SK-N-SH (cell line): ENCODE measurements around the gene FRZB. TPM values are rescaled to one million over a fixed set of nuclear protein-coding genes. Genes with fewer than 3 reads are reported as not detected.
"Not testable (repeated sequence)": the region's sequence is repeated elsewhere in the genome, so short reads cannot be mapped to it uniquely, and the experiment has no call there.

Source experiments
- CTCF ChIA-PET: fragments of 300-600, 350-600 bp; formaldehyde crosslinking; extraction: SDS; loops from one replicate; lab custom pipeline; 2021; lab: Yijun Ruan, JAX
- POLR2A ChIA-PET: fragments of 350-600 bp; sonication (Branson Sonifier 250); formaldehyde crosslinking; extraction: SDS; loops from one replicate; lab custom pipeline; 2020; ENCODE audit warnings: antibody characterized with exemption, inconsistent platforms; lab: Yijun Ruan, JAX
- DNase-seq: peaks from one replicate; pipeline ENCODE4 v3.0.0; 2012
- H2AFZ ChIP-seq: fragments of 200-600 bp; sonication (generic); 2 replicates; pipeline ENCODE4 v1.8.1; 2016; ENCODE audit warnings: antibody characterized with exemption, mild to moderate bottlenecking, low read depth
- H3F3A ChIP-seq: fragments of 200-600 bp; sonication (generic); replicated peaks from 2 replicates; pipeline ENCODE3; 2016; ENCODE audit warnings: antibody characterized with exemption, mild to moderate bottlenecking; ENCODE audit not compliant: insufficient read depth
- H3K27ac ChIP-seq, 2 experiments: fragments of 200-500 bp in 1 of 2; fragments of 200-600 bp in 1 of 2; sonication (Bioruptor generic) in 1 of 2; sonication (generic), shearing (Covaris generic) in 1 of 2; 2 replicates each; pipeline versions ENCODE4 v1.5.1 to v1.6.1; 2014 to 2016; ENCODE audit warnings: low read depth in 2 of 2, inconsistent platforms in 1 of 2, low read length in 1 of 2, mild to moderate bottlenecking in 1 of 2, mixed read lengths in 1 of 2
- H3K27me3 ChIP-seq: fragments of 200-600 bp; sonication (generic), shearing (Covaris generic); 2 replicates; pipeline ENCODE4 v1.6.1; 2016; ENCODE audit warnings: mixed run types; ENCODE audit not compliant: insufficient read depth
- H3K36me3 ChIP-seq, 2 experiments: fragments of 200-500 bp in 1 of 2; fragments of 200-600 bp in 1 of 2; sonication (Bioruptor generic) in 1 of 2; sonication (generic) in 1 of 2; replicated peaks in 1 of 2; 2 replicates each; pipeline versions ENCODE3 to v1.5.1; 2014 to 2016; ENCODE audit warnings: low read length in 1 of 2, mild to moderate bottlenecking in 1 of 2; ENCODE audit not compliant: insufficient read depth in 2 of 2, control insufficient read depth in 1 of 2
- H3K4me1 ChIP-seq, 2 experiments: fragments of 200-500 bp in 1 of 2; fragments of 200-600 bp in 1 of 2; sonication (Bioruptor generic) in 1 of 2; sonication (generic), shearing (Covaris generic) in 1 of 2; 2 replicates each; pipeline versions ENCODE4 v1.5.1 to v1.6.1; 2014 to 2016; ENCODE audit warnings: low read depth in 1 of 2, low read length in 1 of 2, mixed run types in 1 of 2; ENCODE audit not compliant: insufficient read depth in 2 of 2, control insufficient read depth in 1 of 2
- H3K4me2 ChIP-seq: fragments of 200-600 bp; sonication (generic), shearing (Covaris generic); 2 replicates; pipeline ENCODE4 v1.6.1; 2017; ENCODE audit warnings: mixed run types
- H3K4me3 ChIP-seq, 2 experiments: fragments of 200-500 bp in 1 of 2; fragments of 200-600 bp in 1 of 2; sonication (Bioruptor generic) in 1 of 2; sonication (generic), shearing (Covaris generic) in 1 of 2; 2 replicates each; pipeline versions ENCODE4 v1.5.1 to v1.8.1; 2014 to 2016; ENCODE audit warnings: low read depth in 2 of 2, inconsistent platforms in 1 of 2, low read length in 1 of 2, mild to moderate bottlenecking in 1 of 2, mixed read lengths in 1 of 2, moderate library complexity in 1 of 2
- H3K79me2 ChIP-seq: fragments of 200-600 bp; sonication (generic); 2 replicates; pipeline ENCODE4 v1.8.1; 2017; ENCODE audit warnings: mild to moderate bottlenecking; ENCODE audit not compliant: insufficient read depth
- H3K9ac ChIP-seq: fragments of 200-600 bp; sonication (generic); 2 replicates; pipeline ENCODE4 v1.6.1; 2017; ENCODE audit warnings: mixed run types
- H3K9me2 ChIP-seq: fragments of 200-600 bp; sonication (generic); 2 replicates; pipeline ENCODE4 v1.6.1; 2017; ENCODE audit warnings: mixed run types
- H3K9me3 ChIP-seq: fragments of 200-600 bp; sonication (generic); 2 replicates; pipeline ENCODE4 v1.6.1; 2017; ENCODE audit warnings: mixed run types, mild to moderate bottlenecking, moderate library complexity
- H4K20me1 ChIP-seq: fragments of 200-600 bp; sonication (generic); 2 replicates; pipeline ENCODE4 v1.6.1; 2017; ENCODE audit warnings: mild to moderate bottlenecking, mixed run types; ENCODE audit not compliant: insufficient read depth
- CHD2 ChIP-seq: fragments of 150-350 bp; IDR thresholded peaks from 2 replicates; pipeline ENCODE4 v1.6.1; 2018; ENCODE audit warnings: low read length; ENCODE audit not compliant: partially characterized antibody
- ELF1 ChIP-seq: IDR thresholded peaks from 2 replicates; pipeline ENCODE4 v1.4.0; 2012
- EP300 ChIP-seq, 2 experiments: IDR thresholded peaks; 2 replicates each; pipeline versions ENCODE4 v1.4.0 to v1.6.1; 2012; ENCODE audit warnings: borderline replicate concordance in 1 of 2, low read depth in 1 of 2, low read length in 1 of 2
- FOXM1 ChIP-seq: IDR thresholded peaks from 2 replicates; pipeline ENCODE4 v1.4.0; 2012; ENCODE audit warnings: low read depth, mild to moderate bottlenecking
- GABPA ChIP-seq: IDR thresholded peaks from 2 replicates; pipeline ENCODE4 v1.4.0; 2012; ENCODE audit warnings: low read depth, mild to moderate bottlenecking
- JUND ChIP-seq: IDR thresholded peaks from 2 replicates; pipeline ENCODE4 v1.4.0; 2012
- MAX ChIP-seq: IDR thresholded peaks from 2 replicates; pipeline ENCODE4 v1.4.0; 2012; ENCODE audit warnings: low read depth
- MEF2A ChIP-seq: IDR thresholded peaks from 2 replicates; pipeline ENCODE4 v1.4.0; 2012; ENCODE audit warnings: low read depth, borderline replicate concordance
- MXI1 ChIP-seq: IDR thresholded peaks from 2 replicates; pipeline ENCODE4 v1.6.1; 2012; ENCODE audit warnings: mild to moderate bottlenecking, low read depth, low read length, improper control_type of control experiment
- SIN3A ChIP-seq: IDR thresholded peaks from 2 replicates; pipeline ENCODE4 v1.6.1; 2012; ENCODE audit warnings: low read depth, mild to moderate bottlenecking, low read length, moderate library complexity, borderline replicate concordance
- SMC3 ChIP-seq: IDR thresholded peaks from 2 replicates; pipeline ENCODE4 v1.6.1; 2012; ENCODE audit warnings: low read depth, low read length, improper control_type of control experiment
- TEAD4 ChIP-seq: IDR thresholded peaks from 2 replicates; pipeline ENCODE4 v1.4.0; 2012; ENCODE audit warnings: mild to moderate bottlenecking, borderline replicate concordance; ENCODE audit not compliant: insufficient read depth
- YY1 ChIP-seq: IDR thresholded peaks from 2 replicates; pipeline ENCODE4 v1.4.0; 2012; ENCODE audit warnings: low read depth, mild to moderate bottlenecking
- ZBTB33 ChIP-seq: IDR thresholded peaks from 2 replicates; pipeline ENCODE4 v1.4.0; 2012; ENCODE audit warnings: low read depth, borderline replicate concordance
- WGBS: methylation state at CpG from one replicate; pipeline ENCODE4 v1.1.6; 2017; ENCODE audit warnings: low lambda C conversion rate; 5-methylcytosine and 5-hydroxymethylcytosine counted together
- polyA plus RNA-seq, 3 experiments: library from polyadenylated mRNA; depleted of rRNA; stranded (reverse); fragments of >200 nt; gene quantifications; 2 replicates each; pipeline ENCODE4 v1.2.3, GENCODE V29; 2012
- TF ChIP-seq, protein P1 (sequence below): fragments of 200-600 bp; sonication (generic); IDR thresholded peaks from 2 replicates; pipeline ENCODE4 v1.6.1; 2017; ENCODE audit warnings: antibody characterized with exemption, mild to moderate bottlenecking, moderate library complexity
- TF ChIP-seq, protein P2 (sequence below): IDR thresholded peaks from 2 replicates; pipeline ENCODE4 v1.4.0; 2012; ENCODE audit warnings: low read depth, borderline replicate concordance

Gene FRZB
- polyA plus RNA-seq, 1 of the 3 experiments (the other 2 are of a cell fraction) = 3.5 TPM

DNA sequence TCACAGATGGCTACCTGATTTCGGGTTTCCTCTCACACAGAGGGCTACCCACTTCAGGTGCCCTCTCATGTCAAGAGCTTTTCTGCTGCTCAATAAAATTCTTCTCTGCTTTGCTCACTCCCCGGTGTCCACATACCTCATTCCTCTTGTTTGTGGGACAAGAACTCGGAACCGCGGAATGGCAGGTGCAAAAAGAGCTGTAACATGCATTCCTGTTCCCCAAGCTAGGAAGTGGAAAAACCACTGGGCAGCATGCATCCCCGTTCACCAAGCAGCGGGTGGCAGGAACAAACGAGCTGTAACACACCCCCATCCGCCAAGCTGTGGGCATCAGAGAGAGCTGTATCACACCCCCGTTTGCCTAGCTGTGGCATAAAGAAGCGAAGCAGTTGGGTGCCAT, 27.2 kb upstream of the FRZB start:
- H3K4me3 ChIP-seq = no peak overlapping the region
- no peaks in the 10 kb centered on the region for H3K9me3 ChIP-seq
- no peak overlapping the region for H2AFZ ChIP-seq
- H3K9ac ChIP-seq = no peak overlapping the region
- H4K20me1 ChIP-seq = no peaks in the 10 kb centered on the region
- H3K27ac ChIP-seq = no peak overlapping the region
- no peak for TF ChIP-seq SIN3A
- TF ChIP-seq MXI1 = no peak
- TF ChIP-seq EP300 (IDR thresholded peaks at IDR 0.05; ENCODE audit: borderline replicate concordance in 1 of 2, low read depth in 1 of 2, low read length in 1 of 2) = no peak
- no peak for TF ChIP-seq SMC3
- TF ChIP-seq TEAD4 = no peak
- TF ChIP-seq, protein P1, sequence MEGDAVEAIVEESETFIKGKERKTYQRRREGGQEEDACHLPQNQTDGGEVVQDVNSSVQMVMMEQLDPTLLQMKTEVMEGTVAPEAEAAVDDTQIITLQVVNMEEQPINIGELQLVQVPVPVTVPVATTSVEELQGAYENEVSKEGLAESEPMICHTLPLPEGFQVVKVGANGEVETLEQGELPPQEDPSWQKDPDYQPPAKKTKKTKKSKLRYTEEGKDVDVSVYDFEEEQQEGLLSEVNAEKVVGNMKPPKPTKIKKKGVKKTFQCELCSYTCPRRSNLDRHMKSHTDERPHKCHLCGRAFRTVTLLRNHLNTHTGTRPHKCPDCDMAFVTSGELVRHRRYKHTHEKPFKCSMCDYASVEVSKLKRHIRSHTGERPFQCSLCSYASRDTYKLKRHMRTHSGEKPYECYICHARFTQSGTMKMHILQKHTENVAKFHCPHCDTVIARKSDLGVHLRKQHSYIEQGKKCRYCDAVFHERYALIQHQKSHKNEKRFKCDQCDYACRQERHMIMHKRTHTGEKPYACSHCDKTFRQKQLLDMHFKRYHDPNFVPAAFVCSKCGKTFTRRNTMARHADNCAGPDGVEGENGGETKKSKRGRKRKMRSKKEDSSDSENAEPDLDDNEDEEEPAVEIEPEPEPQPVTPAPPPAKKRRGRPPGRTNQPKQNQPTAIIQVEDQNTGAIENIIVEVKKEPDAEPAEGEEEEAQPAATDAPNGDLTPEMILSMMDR = no peak
- no peak for TF ChIP-seq MAX
- no peak for TF ChIP-seq YY1
- TF ChIP-seq ELF1 = no peak
- TF ChIP-seq, all 33 proteins: peak for 0
- WGBS = 86% methylated on average over 4 of the region's 11 CpGs
- no peak for DNase-seq
- no peaks in the 10 kb centered on the region for H3K9me2 ChIP-seq
- no peaks in the 10 kb centered on the region for H3K36me3 ChIP-seq
- H3K4me2 ChIP-seq = no peak overlapping the region
- H3K79me2 ChIP-seq = no peaks in the 10 kb centered on the region
- peaks cover under 1 to 10% of the 10 kb centered on the region in 2 experiments; a peak in 2 of 4 replicates for H3K4me1 ChIP-seq
- H3F3A ChIP-seq = no peaks in the 10 kb centered on the region
- ChIA-PET CTCF (no interaction called here), POLR2A (no interaction called here)
- H3K27me3 ChIP-seq = no peaks in the 10 kb centered on the region

DNA sequence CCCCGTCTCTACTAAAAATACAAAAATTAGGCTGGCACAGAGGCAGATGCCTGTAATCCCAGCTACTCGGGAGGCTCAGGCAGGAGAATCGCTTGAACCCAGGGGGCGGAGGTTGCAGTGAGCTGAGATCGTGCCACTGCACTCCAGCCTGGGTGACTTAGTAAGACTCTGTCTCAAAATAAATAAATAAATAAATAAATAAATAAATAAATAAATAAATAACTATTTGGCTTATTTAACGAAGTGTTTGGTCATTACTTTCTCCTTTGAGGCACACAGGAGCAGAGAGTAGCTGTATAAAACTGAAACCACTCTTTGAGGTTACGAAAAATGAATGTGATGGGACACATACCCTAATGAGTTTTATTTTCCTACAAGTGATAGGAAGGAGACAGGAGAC, 26.6 kb upstream of the FRZB start:
- H3K79me2 ChIP-seq, H2AFZ ChIP-seq, H3K4me2 ChIP-seq, H4K20me1 ChIP-seq, H3F3A ChIP-seq, H3K9me2 ChIP-seq, H3K36me3 ChIP-seq, DNase-seq, H3K27ac ChIP-seq, H3K4me3 ChIP-seq, H3K9me3 ChIP-seq, H3K4me1 ChIP-seq, H3K9ac ChIP-seq, POLR2A ChIA-PET, H3K27me3 ChIP-seq: not testable (repeated sequence)
- WGBS = 96% methylated on average over 7 of the region's 7 CpGs
- CTCF ChIA-PET = interaction anchor here (1.7 kb wide), 1 partner anchor 8 kb away, joined by 3 read pairs; no protein-coding TSS in a partner anchor

- Histone ChIP-seq H4K20me1 (no peaks in the 10 kb centered on the region), H3F3A (no peaks in the 10 kb centered on the region), H3K27ac (no peak overlapping the region), H3K36me3 (no peaks in the 10 kb centered on the region), H3K9me3 (no peaks in the 10 kb centered on the region; the same call in 1 of the 2 replicates), H3K9me2 (no peaks in the 10 kb centered on the region), H2AFZ (no peak overlapping the region; the same call in 1 of the 2 replicates), H3K4me3 (no peak overlapping the region), H3K79me2 (no peaks in the 10 kb centered on the region), H3K4me1 (peaks cover 0 to 10% of the 10 kb centered on the region in 2 experiments; a peak in 1 of 4 replicates), H3K27me3 (no peaks in the 10 kb centered on the region), H3K4me2 (no peak overlapping the region), H3K9ac (no peak overlapping the region)
- TF ChIP-seq ZBTB33 (no peak), CHD2 (no peak), MXI1 (no peak), SMC3 (no peak), MEF2A (no peak), EP300 (IDR thresholded peaks at IDR 0.05; ENCODE audit: borderline replicate concordance in 1 of 2, low read depth in 1 of 2, low read length in 1 of 2) (no peak), JUND (no peak), GABPA (no peak), FOXM1 (no peak)
- TF ChIP-seq, protein P2, sequence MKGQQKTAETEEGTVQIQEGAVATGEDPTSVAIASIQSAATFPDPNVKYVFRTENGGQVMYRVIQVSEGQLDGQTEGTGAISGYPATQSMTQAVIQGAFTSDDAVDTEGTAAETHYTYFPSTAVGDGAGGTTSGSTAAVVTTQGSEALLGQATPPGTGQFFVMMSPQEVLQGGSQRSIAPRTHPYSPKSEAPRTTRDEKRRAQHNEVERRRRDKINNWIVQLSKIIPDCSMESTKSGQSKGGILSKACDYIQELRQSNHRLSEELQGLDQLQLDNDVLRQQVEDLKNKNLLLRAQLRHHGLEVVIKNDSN = no peak
- DNase-seq = no peak
- 65% methylated on average over 4 of the region's 4 CpGs for WGBS
- ChIA-PET POLR2A (no interaction called here), CTCF (interaction anchor here (1.1 to 1.7 kb wide), 3 partner anchors 9 to 24 kb away, joined by 3 to 5 read pairs (median 5); no protein-coding TSS in a partner anchor)
These were observed 25.2 kb upstream of the FRZB start for GRCh38 chr2:182891611-182892010.
